ENCODE results near the gene NACA2. TPM values are rescaled to one million over a fixed set of nuclear protein-coding genes. Genes with fewer than 3 reads are reported as not detected.

The NACA2 gene
- total RNA-seq, 1 experiment from 2014 or later: not detected

- Histone ChIP-seq H3K4ac (ENCODE audit: low read depth, low read length) (no peak overlapping the region), H3K27ac (ENCODE audit: insufficient read length, low read depth, low read length) (no peak overlapping the region), H4K5ac (ENCODE audit: insufficient read length, low read depth, low read length) (no peak overlapping the region), H3K4me1 (ENCODE audit: insufficient read depth, low read length) (no peaks in the 10 kb centered on the region), H3K14ac (ENCODE audit: insufficient read depth, low read length) (no peak overlapping the region), H3K9me3 (ENCODE audit: control insufficient read depth, low read depth, low read length) (no peaks in the 10 kb centered on the region), H3K18ac (ENCODE audit: insufficient read length, low read depth, low read length) (no peak overlapping the region), H2BK120ac (ENCODE audit: low read depth, low read length, poor library complexity, severe bottlenecking) (no peak overlapping the region), H3K4me2 (ENCODE audit: insufficient read depth, insufficient read length, low read length) (no peak overlapping the region), H3K79me1 (ENCODE audit: insufficient read depth, low read depth, low read length, poor library complexity, severe bottlenecking) (no peaks in the 10 kb centered on the region), H2AK5ac (ENCODE audit: insufficient read length, low read length) (no peak overlapping the region), H2BK5ac (ENCODE audit: insufficient read length, low read length) (no peak overlapping the region), H2BK12ac (ENCODE audit: insufficient read length, low read depth, low read length) (no peak overlapping the region), H3K27me3 (ENCODE audit: insufficient read depth, low read length) (no peaks in the 10 kb centered on the region), H2AFZ (ENCODE audit: low read length) (no peak overlapping the region), H2BK20ac (ENCODE audit: low read depth, low read length, poor library complexity, severe bottlenecking) (no peak overlapping the region), H3K56ac (ENCODE audit: insufficient read length, low read depth, low read length) (no peak overlapping the region), H3K23me2 (ENCODE audit: insufficient read length, low read depth, low read length, poor library complexity, severe bottlenecking) (no peaks in the 10 kb centered on the region), H3K9ac (ENCODE audit: extremely low read depth, insufficient read length, low read length) (no peak overlapping the region), H3T11ph (ENCODE audit: low read length) (no peak overlapping the region), H4K8ac (replicated peaks; ENCODE audit: insufficient read length, low read depth, low read length) (no peak overlapping the region), H3K79me2 (ENCODE audit: insufficient read depth, low read length) (no peaks in the 10 kb centered on the region), H4K20me1 (ENCODE audit: control insufficient read depth, insufficient read depth, insufficient read length) (no peaks in the 10 kb centered on the region), H3K23ac (ENCODE audit: insufficient read length, low read depth, low read length) (no peak overlapping the region), H2BK15ac (ENCODE audit: low read depth, low read length) (no peak overlapping the region), H4K91ac (ENCODE audit: insufficient read length, low read depth, low read length) (no peak overlapping the region)
- 100% methylated on average over 1 of the region's 4 CpGs for whole genome bisulfite sequencing (ENCODE audit: extremely low coverage, insufficient read length, low lambda C conversion rate)
- TF ChIP-seq CTCF (conservative IDR thresholded peaks at IDR 0.05): no peak
- Mint-ChIP-seq H3K9me3 (no peaks in the 10 kb centered on the region), H3K27ac (no peak overlapping the region), H3K4me1 (no peaks in the 10 kb centered on the region), H3K36me3 (ENCODE audit: insufficient read depth in 1 of 3, low read depth in 3 of 3) (no peaks in the 10 kb centered on the region), H3K27me3 (ENCODE audit: low read depth) (no peaks in the 10 kb centered on the region; the same call in none of the 2 replicates), H3K4me3 (no peak overlapping the region)
- DNase-seq: no peak
These were observed 12.4 kb downstream of the NACA2 start for GRCh38 chr17:61578645-61579044.
